ENCODE data around the gene DTNBP1.
A peak's percentile ranks its signal among the peaks of the same experiment; 100 is the strongest.

The DTNBP1 gene

DNA sequence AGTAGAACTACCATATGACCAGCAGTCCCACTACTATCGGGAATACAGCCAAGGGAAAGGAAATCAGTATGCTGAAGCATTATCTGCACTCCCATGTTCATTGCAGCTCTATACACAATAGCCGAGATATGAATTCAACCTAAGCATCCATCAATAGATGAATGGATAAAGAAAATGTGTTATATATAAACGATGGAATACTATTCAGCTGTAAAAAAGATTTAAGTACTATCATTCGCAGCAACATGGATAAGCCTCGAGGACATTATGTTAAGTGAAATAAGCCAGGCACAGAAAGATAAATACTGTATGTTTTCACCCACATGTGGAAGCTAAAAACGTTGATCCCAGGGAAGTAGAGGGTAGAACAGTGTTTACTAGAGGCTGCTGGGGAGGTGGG is 44.1 kb downstream of the DTNBP1 start:
- CTCF ChIA-PET, result no interaction called here
- DNase-seq (ENCODE audit: low spot score), result no peak
- no peak for TF ChIP-seq CTCF (conservative IDR thresholded peaks at IDR 0.05; ENCODE audit: low read depth)
- no peak overlapping the region for H3K27ac ChIP-seq
- POLR2A ChIA-PET (ENCODE audit: low non-redundant PET), result no interaction called here

DNA sequence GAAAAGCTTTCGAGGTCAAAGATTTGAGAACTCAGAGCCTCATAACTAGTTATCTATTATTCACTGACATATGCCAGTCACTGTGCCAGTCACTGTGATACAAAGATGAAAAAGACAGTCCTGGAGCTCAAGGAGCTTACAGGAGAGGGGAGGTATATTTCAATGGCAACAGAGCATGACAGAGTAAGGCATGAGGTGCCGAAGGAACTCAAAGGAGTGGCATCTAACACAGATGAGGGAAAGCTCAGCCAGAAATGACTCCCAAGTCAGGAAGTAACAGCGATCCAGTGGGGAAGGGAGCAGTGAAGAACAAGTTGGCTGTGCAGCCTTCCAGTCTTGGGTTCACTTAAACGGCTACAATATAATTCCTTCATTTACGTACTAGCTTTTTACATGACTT is 46.6 kb downstream of the DTNBP1 start:
- no peak for TF ChIP-seq CTCF (conservative IDR thresholded peaks at IDR 0.05; ENCODE audit: low read depth)
- POLR2A ChIA-PET (ENCODE audit: low non-redundant PET), result no interaction called here
- CTCF ChIA-PET, result no interaction called here
- H3K27ac ChIP-seq, result no peak overlapping the region
- no peak for DNase-seq (ENCODE audit: low spot score)

GRCh38 chr6:15615802-15616201 is 47.0 kb downstream of the DTNBP1 start:
- TF ChIP-seq CTCF (conservative IDR thresholded peaks at IDR 0.05; ENCODE audit: low read depth), result no peak
- CTCF ChIA-PET, result no interaction called here
- DNase-seq (ENCODE audit: low spot score), result no peak
- H3K27ac ChIP-seq, result no peak overlapping the region
- POLR2A ChIA-PET (ENCODE audit: low non-redundant PET), result no interaction called here

DNA sequence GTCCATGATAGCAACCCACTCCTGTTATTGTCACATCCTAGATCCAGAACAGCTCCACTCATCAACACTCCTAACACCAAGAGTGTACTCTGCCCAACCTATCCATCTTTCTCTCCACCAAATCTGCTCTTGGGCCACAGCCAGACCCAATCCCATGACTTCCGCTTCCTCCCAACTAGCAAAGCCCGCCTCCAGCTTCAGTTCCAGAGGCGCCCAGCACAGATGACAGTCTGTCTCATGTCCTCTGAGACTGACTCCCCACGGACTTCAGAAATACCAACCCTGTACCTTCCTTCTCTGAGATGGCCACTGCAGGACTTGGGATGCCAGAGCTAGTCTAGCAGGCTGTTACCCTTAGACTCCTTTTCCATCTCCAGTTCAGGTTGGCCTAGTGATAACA is 48.6 kb downstream of the DTNBP1 start:
- no peak for DNase-seq (ENCODE audit: low spot score)
- CTCF ChIA-PET, result interaction anchor here (1.1 kb wide), 1 partner anchor 9 kb away, joined by 6 read pairs; no protein-coding TSS in a partner anchor
- TF ChIP-seq CTCF (conservative IDR thresholded peaks at IDR 0.05; ENCODE audit: low read depth), result no peak
- POLR2A ChIA-PET (ENCODE audit: low non-redundant PET), result no interaction called here
- H3K27ac ChIP-seq, result no peak overlapping the region

GRCh38 chr6:15608396-15608795 is 54.4 kb downstream of the DTNBP1 start:
- POLR2A ChIA-PET (ENCODE audit: low non-redundant PET), result no interaction called here
- TF ChIP-seq CTCF (conservative IDR thresholded peaks at IDR 0.05; ENCODE audit: low read depth), result no peak

GRCh38 chr6:15607603-15608002 is 55.2 kb downstream of the DTNBP1 start:
- DNase-seq (ENCODE audit: low spot score), result no peak
- TF ChIP-seq CTCF (conservative IDR thresholded peaks at IDR 0.05; ENCODE audit: low read depth), result no peak
- ChIA-PET POLR2A (ENCODE audit: low non-redundant PET) (no interaction called here), CTCF (interaction anchor here (0.6 kb wide), 1 partner anchor 1652 kb away, joined by 3 read pairs; no protein-coding TSS in a partner anchor)
- no peak overlapping the region for H3K27ac ChIP-seq

More at GRCh38 chr6:15608396-15608795, 54.4 kb downstream of the DTNBP1 start:
- DNase-seq (ENCODE audit: low spot score), result peak; percentile 82
- CTCF ChIA-PET, result interaction anchor here (0.6 to 1.1 kb wide), 2 partner anchors 15 to 1651 kb away, joined by 3 to 4 read pairs; no protein-coding TSS in a partner anchor
- no peak overlapping the region for H3K27ac ChIP-seq

DNA sequence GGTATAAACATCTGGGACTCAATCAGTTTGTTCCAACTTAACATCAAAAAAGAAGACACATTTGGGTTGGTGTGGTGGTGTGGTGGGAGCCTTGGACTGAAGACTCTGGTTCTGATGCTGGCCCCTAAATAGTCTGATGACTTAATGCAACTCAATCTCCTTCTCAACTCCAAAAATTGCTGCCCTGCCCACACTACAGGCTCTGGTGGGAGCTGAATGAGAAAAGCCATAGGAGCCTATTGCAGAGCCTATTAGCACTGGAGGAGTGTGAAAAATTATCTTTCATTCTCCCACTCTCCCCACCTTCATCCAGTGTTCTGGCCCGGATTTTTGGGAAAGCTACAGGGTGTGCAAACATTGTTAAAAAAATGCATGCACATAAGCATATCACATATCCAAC is 56.5 kb downstream of the DTNBP1 start:
- CTCF ChIA-PET, result no interaction called here

More for the DNA sequence above, 56.5 kb downstream of the DTNBP1 start:
- POLR2A ChIA-PET (ENCODE audit: low non-redundant PET), result no interaction called here
- no peak for TF ChIP-seq CTCF (conservative IDR thresholded peaks at IDR 0.05; ENCODE audit: low read depth)
- DNase-seq (ENCODE audit: low spot score), result no peak
- no peak overlapping the region for H3K27ac ChIP-seq

All from RWPE1 (cell line).